H9 (cell line): Measurements from ENCODE around the gene VPS4A. TPM values are rescaled to one million over a fixed set of nuclear protein-coding genes. Genes with fewer than 3 reads are reported as not detected.

Experiments
- DNase-seq: peaks from one replicate; pipeline ENCODE4 v3.0.0-alpha.2; 2017
- H2AFZ ChIP-seq: one replicate; pipeline ENCODE4 v1.6.1; 2013; ENCODE audit warnings: mild to moderate bottlenecking, low read length, control low read depth, moderate library complexity
- H2AK5ac ChIP-seq: 2 replicates; pipeline ENCODE4 v1.6.1; 2013; ENCODE audit warnings: low read length, control low read depth, mixed read lengths; ENCODE audit not compliant: insufficient read length
- H2BK120ac ChIP-seq: one replicate; pipeline ENCODE4 v1.6.1; 2013; ENCODE audit warnings: low read depth, mild to moderate bottlenecking, low read length, control low read depth, inconsistent platforms; ENCODE audit not compliant: poor library complexity, severe bottlenecking
- H2BK12ac ChIP-seq: 2 replicates; pipeline ENCODE4 v1.6.1; 2013; ENCODE audit warnings: low read length, control low read depth, mixed read lengths, low read depth; ENCODE audit not compliant: insufficient read length
- H2BK15ac ChIP-seq: 2 replicates; pipeline ENCODE4 v1.6.1; 2013; ENCODE audit warnings: low read depth, low read length, control low read depth
- H2BK20ac ChIP-seq: one replicate; pipeline ENCODE4 v1.6.1; 2013; ENCODE audit warnings: low read depth, mild to moderate bottlenecking, low read length, control low read depth, inconsistent platforms; ENCODE audit not compliant: poor library complexity, severe bottlenecking
- H2BK5ac ChIP-seq: 2 replicates; pipeline ENCODE4 v1.6.1; 2013; ENCODE audit warnings: low read length, control low read depth, mixed read lengths; ENCODE audit not compliant: insufficient read length
- H3K14ac ChIP-seq: 2 replicates; pipeline ENCODE4 v1.6.1; 2013; ENCODE audit warnings: low read length, control low read depth; ENCODE audit not compliant: insufficient read depth
- H3K18ac ChIP-seq: 2 replicates; pipeline ENCODE4 v1.6.1; 2013; ENCODE audit warnings: low read depth, mild to moderate bottlenecking, mixed read lengths, low read length, control low read depth; ENCODE audit not compliant: insufficient read length
- H3K23ac ChIP-seq: 2 replicates; pipeline ENCODE4 v1.6.1; 2013; ENCODE audit warnings: low read length, control low read depth, mixed read lengths, low read depth; ENCODE audit not compliant: insufficient read length
- H3K23me2 ChIP-seq: 2 replicates; pipeline ENCODE4 v1.6.1; 2013; ENCODE audit warnings: low read depth, mild to moderate bottlenecking, mixed read lengths, low read length, control low read depth; ENCODE audit not compliant: insufficient read length, poor library complexity, severe bottlenecking
- H3K27ac ChIP-seq: 2 replicates; pipeline ENCODE4 v1.5.1; 2013; ENCODE audit warnings: low read length, control low read depth, mixed read lengths, low read depth; ENCODE audit not compliant: insufficient read length
- H3K27me3 ChIP-seq: 2 replicates; pipeline ENCODE4 v1.6.1; 2013; ENCODE audit warnings: low read length, control low read depth, inconsistent platforms; ENCODE audit not compliant: insufficient read depth
- H3K4ac ChIP-seq: 2 replicates; pipeline ENCODE4 v1.6.1; 2013; ENCODE audit warnings: low read depth, mild to moderate bottlenecking, control low read depth, inconsistent platforms, low read length, moderate library complexity
- H3K4me1 ChIP-seq: 2 replicates; pipeline ENCODE4 v1.6.1; 2013; ENCODE audit warnings: low read length, control low read depth, inconsistent platforms; ENCODE audit not compliant: insufficient read depth
- H3K4me2 ChIP-seq: 2 replicates; pipeline ENCODE4 v1.6.1; 2013; ENCODE audit warnings: low read length, control low read depth, mixed read lengths; ENCODE audit not compliant: insufficient read length, insufficient read depth
- H3K56ac ChIP-seq: 2 replicates; pipeline ENCODE4 v1.6.1; 2013; ENCODE audit warnings: low read depth, mild to moderate bottlenecking, mixed read lengths, low read length, control low read depth; ENCODE audit not compliant: insufficient read length
- H3K79me1 ChIP-seq: 2 replicates; pipeline ENCODE4 v1.6.1; 2013; ENCODE audit warnings: low read depth, mild to moderate bottlenecking, moderate library complexity, low read length, control low read depth, inconsistent platforms; ENCODE audit not compliant: insufficient read depth, poor library complexity, severe bottlenecking
- H3K79me2 ChIP-seq: 2 replicates; pipeline ENCODE4 v1.6.1; 2013; ENCODE audit warnings: low read length, control low read depth, inconsistent platforms; ENCODE audit not compliant: insufficient read depth
- H3K9ac ChIP-seq: 2 replicates; pipeline ENCODE4 v1.6.1; 2013; ENCODE audit warnings: low read length, control low read depth, mixed read lengths; ENCODE audit not compliant: insufficient read length; ENCODE audit errors: extremely low read depth
- H3K9me3 ChIP-seq: one replicate; pipeline ENCODE4 v1.6.1; 2013; ENCODE audit warnings: low read depth, low read length, inconsistent platforms; ENCODE audit not compliant: control insufficient read depth
- H3T11ph ChIP-seq: one replicate; pipeline ENCODE4 v1.6.1; 2013; ENCODE audit warnings: mild to moderate bottlenecking, low read length, control low read depth, inconsistent platforms
- H4K20me1 ChIP-seq: one replicate; pipeline ENCODE4 v1.6.1; 2013; ENCODE audit not compliant: control insufficient read depth, insufficient read length, insufficient read depth
- H4K5ac ChIP-seq: 2 replicates; pipeline ENCODE4 v1.6.1; 2013; ENCODE audit warnings: low read depth, mild to moderate bottlenecking, mixed read lengths, low read length, control low read depth; ENCODE audit not compliant: insufficient read length
- H4K8ac ChIP-seq: replicated peaks from 2 replicates; pipeline ENCODE4 v1.6.1; 2013; ENCODE audit warnings: low read length, control low read depth, mixed read lengths, low read depth; ENCODE audit not compliant: insufficient read length
- H4K91ac ChIP-seq: 2 replicates; pipeline ENCODE4 v1.6.1; 2013; ENCODE audit warnings: low read depth, mild to moderate bottlenecking, moderate library complexity, mixed read lengths, low read length, control low read depth; ENCODE audit not compliant: insufficient read length
- H3K27ac Mint-ChIP-seq, 3 experiments: 2 replicates in 2 of 3; 3 replicates in 1 of 3; pipeline ENCODE4 v1.8.0; 2020 to 2021; ENCODE audit warnings: mixed read lengths in 3 of 3, mild to moderate bottlenecking in 1 of 3, moderate library complexity in 1 of 3
- H3K27me3 Mint-ChIP-seq: 2 replicates; pipeline ENCODE4 v1.8.0; 2021; ENCODE audit warnings: low read depth, mild to moderate bottlenecking, moderate library complexity, mixed read lengths
- H3K36me3 Mint-ChIP-seq, 3 experiments: 2 replicates in 2 of 3; 3 replicates in 1 of 3; pipeline ENCODE4 v1.8.0; 2020 to 2021; ENCODE audit warnings: low read depth in 3 of 3, mixed read lengths in 3 of 3; ENCODE audit not compliant: insufficient read depth in 1 of 3
- H3K4me1 Mint-ChIP-seq, 2 experiments: 2 replicates each; pipeline ENCODE4 v1.8.0; 2020; ENCODE audit warnings: mixed read lengths in 2 of 2
- H3K4me3 Mint-ChIP-seq, 2 experiments: 2 replicates in 1 of 2; 3 replicates in 1 of 2; pipeline ENCODE4 v1.8.0; 2020 to 2021; ENCODE audit warnings: mild to moderate bottlenecking in 2 of 2, mixed read lengths in 2 of 2, moderate library complexity in 1 of 2
- H3K9me3 Mint-ChIP-seq, 2 experiments: 2 replicates in 1 of 2; 3 replicates in 1 of 2; pipeline ENCODE4 v1.8.0; 2020; ENCODE audit warnings: mild to moderate bottlenecking in 2 of 2, mixed read lengths in 2 of 2, moderate library complexity in 1 of 2
- WGBS: extraction: QIAGEN DNeasy Blood & Tissue Kit; methylation state at CpG from one replicate; pipeline ENCODE4 v1.1.7; 2013; ENCODE audit warnings: missing lambda C conversion rate, low lambda C conversion rate, mixed read lengths; ENCODE audit not compliant: insufficient read length; ENCODE audit errors: extremely low coverage; 5-methylcytosine and 5-hydroxymethylcytosine counted together
- total RNA-seq: library from RNA; stranded (reverse); gene quantifications from 2 replicates; pipeline ENCODE4 v1.2.1, GENCODE V29; 2021
- TF ChIP-seq, protein P1 (sequence below): fragments of 200-600 bp; sonication (generic); conservative IDR thresholded peaks from 3 replicates; pipeline ENCODE4 v1.8.0; 2021; ENCODE audit warnings: antibody characterized with exemption, mild to moderate bottlenecking

The VPS4A gene
- total RNA-seq, 1 experiment from 2014 or later = 27.1 TPM

DNA sequence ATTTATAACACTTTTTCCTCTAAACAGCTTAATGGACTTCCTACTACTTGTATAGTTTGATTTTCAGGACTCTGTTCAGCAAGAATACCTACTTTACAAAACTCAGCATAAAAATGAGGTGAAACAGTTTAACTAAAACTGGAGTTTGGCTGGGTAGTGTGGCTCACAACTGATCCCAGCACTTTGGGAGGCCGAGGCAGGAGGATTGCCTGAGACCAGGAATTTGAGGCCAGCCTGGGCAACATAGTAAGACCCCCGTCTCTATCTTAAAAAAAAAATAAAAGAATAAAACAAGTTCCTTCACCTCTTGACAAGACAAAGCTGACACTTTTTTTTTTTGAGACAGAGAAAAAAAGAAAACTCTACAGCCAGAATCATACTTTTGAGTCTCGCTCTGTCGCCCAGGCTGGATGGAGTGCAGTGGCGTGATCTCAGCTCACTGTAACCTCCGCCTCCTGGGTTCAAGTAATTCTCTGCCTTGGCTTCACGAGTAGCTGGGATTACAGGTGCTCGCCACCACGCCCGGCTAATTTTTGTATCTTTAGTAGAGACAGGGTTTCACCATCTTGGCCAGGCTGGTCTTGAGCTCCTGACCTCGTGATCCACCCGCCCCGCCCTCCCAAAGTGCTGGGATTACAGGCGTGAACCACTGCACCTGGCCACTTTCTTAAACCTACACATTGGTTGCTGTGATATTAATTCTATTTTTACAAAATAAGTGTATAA lies 16.6 kb downstream of the VPS4A start:
- Histone ChIP-seq H3K79me1 (peaks cover 5% of the 10 kb centered on the region), H2BK15ac (no peak overlapping the region), H4K91ac (no peak overlapping the region), H3K9ac (no peak overlapping the region), H3K9me3 (no peaks in the 10 kb centered on the region), H2BK120ac (no peak overlapping the region), H3K14ac (no peak overlapping the region), H2BK12ac (no peak overlapping the region), H3T11ph (no peak overlapping the region), H2AFZ (no peak overlapping the region), H3K79me2 (peaks cover 16% of the 10 kb centered on the region; the same call in 1 of the 2 replicates), H3K4me2 (no peak overlapping the region), H3K27ac (no peak overlapping the region), H4K20me1 (peaks cover 2% of the 10 kb centered on the region), H3K23ac (no peak overlapping the region), H2BK5ac (no peak overlapping the region), H4K5ac (no peak overlapping the region), H3K18ac (no peak overlapping the region), H4K8ac (no peak overlapping the region), H2AK5ac (no peak overlapping the region), H3K27me3 (no peaks in the 10 kb centered on the region), H2BK20ac (no peak overlapping the region), H3K4me1 (no peaks in the 10 kb centered on the region), H3K23me2 (peaks cover 6% of the 10 kb centered on the region), H3K4ac (no peak overlapping the region), H3K56ac (no peak overlapping the region)
- Mint-ChIP-seq H3K27ac (no peak overlapping the region), H3K4me1 (peaks cover 21 to 23% of the 10 kb centered on the region in 2 experiments), H3K9me3 (no peaks in the 10 kb centered on the region), H3K36me3 (peaks cover 33 to 85% (median 68%) of the 10 kb centered on the region in 3 experiments), H3K4me3 (peak overlapping the region; percentile 83 to 88), H3K27me3 (no peaks in the 10 kb centered on the region; the same call in 1 of the 2 replicates)
- no CpG with 5 or more reads among the region's 14 CpGs for WGBS
- TF ChIP-seq, protein P1, sequence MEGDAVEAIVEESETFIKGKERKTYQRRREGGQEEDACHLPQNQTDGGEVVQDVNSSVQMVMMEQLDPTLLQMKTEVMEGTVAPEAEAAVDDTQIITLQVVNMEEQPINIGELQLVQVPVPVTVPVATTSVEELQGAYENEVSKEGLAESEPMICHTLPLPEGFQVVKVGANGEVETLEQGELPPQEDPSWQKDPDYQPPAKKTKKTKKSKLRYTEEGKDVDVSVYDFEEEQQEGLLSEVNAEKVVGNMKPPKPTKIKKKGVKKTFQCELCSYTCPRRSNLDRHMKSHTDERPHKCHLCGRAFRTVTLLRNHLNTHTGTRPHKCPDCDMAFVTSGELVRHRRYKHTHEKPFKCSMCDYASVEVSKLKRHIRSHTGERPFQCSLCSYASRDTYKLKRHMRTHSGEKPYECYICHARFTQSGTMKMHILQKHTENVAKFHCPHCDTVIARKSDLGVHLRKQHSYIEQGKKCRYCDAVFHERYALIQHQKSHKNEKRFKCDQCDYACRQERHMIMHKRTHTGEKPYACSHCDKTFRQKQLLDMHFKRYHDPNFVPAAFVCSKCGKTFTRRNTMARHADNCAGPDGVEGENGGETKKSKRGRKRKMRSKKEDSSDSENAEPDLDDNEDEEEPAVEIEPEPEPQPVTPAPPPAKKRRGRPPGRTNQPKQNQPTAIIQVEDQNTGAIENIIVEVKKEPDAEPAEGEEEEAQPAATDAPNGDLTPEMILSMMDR = no peak
- no peak for DNase-seq
